Rectal smooth muscle tissue (tissue), 1 donor: ENCODE data around the gene ADARB2.

Source experiments
- H3K27ac ChIP-seq: one replicate; pipeline ENCODE4 v1.7.0; 2013; ENCODE audit warnings: low read depth, low read length, inconsistent platforms
- H3K27me3 ChIP-seq: one replicate; pipeline ENCODE4 v1.7.0; 2013; ENCODE audit warnings: low read length; ENCODE audit not compliant: control insufficient read depth, insufficient read depth
- H3K36me3 ChIP-seq: one replicate; pipeline ENCODE4 v1.7.0; 2013; ENCODE audit warnings: low read length; ENCODE audit not compliant: control insufficient read depth, insufficient read depth
- H3K4me1 ChIP-seq: one replicate; pipeline ENCODE4 v1.7.0; 2013; ENCODE audit warnings: low read length; ENCODE audit not compliant: control insufficient read depth, insufficient read depth
- H3K4me3 ChIP-seq: one replicate; pipeline ENCODE4 v1.7.0; 2013; ENCODE audit warnings: low read length
- H3K9ac ChIP-seq: one replicate; pipeline ENCODE4 v1.7.0; 2013; ENCODE audit warnings: low read length

The ADARB2 gene

GRCh38 chr10:1531883-1532597 is 205.3 kb downstream of the ADARB2 start:
- Histone ChIP-seq H3K27me3 (no peaks in the 10 kb centered on the region), H3K27ac (no peak overlapping the region), H3K4me3 (no peak overlapping the region), H3K4me1 (no peaks in the 10 kb centered on the region), H3K9ac (no peak overlapping the region), H3K36me3 (no peaks in the 10 kb centered on the region)

DNA sequence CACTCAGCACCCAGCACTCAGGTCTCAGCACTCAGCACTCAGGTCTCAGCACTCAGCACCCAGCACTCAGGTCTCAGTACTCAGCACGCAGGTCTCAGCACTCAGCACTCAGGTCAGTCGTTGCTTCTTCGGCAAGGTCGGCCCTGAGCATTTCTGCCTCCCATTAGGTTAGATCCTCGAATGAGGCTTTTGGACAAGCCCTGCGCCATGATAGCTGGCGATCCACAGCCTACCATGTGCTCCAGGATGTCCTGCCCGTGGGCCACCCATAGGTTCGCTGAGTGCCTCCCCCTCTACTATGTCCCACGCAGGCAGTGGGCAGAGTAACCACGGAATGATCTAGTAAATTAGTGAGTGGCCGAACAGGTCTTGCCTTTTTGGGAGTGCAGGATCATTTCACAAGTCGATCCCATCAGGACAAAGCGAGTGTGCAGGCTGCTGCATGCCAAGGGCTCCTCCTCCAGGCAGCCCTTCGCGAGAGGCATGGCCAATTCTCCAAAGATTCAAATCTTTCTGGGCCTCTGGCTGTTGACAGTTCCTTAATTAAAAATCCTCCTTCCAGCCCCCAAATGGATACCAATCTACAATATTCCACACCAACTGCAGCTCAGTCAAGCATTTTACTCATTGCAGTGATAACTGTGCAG is 206.3 kb downstream of the ADARB2 start:
- Histone ChIP-seq H3K4me1 (no peaks in the 10 kb centered on the region), H3K9ac (no peak overlapping the region), H3K36me3 (no peaks in the 10 kb centered on the region), H3K27me3 (no peaks in the 10 kb centered on the region), H3K4me3 (no peak overlapping the region), H3K27ac (no peak overlapping the region)

DNA sequence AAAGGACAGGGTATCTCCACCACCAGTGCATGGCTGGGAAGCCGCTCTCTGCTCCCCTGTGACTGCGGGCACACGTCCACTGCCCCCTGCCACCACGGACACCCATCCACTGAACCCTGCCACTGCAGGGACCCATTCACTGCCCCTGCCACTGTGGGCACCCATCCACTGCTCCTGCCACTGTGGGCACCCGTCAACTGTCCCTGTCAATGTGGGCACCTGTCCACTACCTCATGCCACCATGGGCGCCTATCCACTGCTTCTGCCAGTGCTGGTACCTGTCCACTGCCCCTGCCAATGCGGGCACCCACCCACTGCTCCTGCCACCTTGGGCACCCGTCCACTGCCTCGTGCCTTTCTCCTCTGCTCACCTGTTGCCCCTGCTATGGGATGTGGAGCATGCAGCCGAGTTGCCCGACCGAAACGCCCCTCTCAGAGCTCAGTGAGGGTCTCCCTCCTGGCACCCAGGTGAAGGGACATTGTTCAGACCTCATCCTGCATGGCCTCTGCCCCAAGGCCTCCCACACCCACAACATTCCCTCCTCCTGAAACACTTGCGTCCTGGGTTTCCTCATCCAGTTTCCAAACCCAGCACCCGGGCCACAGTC is 207.4 kb downstream of the ADARB2 start:
- no peak overlapping the region for H3K4me3 ChIP-seq
- no peaks in the 10 kb centered on the region for H3K4me1 ChIP-seq
- H3K27me3 ChIP-seq = no peaks in the 10 kb centered on the region
- H3K27ac ChIP-seq = no peak overlapping the region
- H3K36me3 ChIP-seq = no peaks in the 10 kb centered on the region
- no peak overlapping the region for H3K9ac ChIP-seq

- Histone ChIP-seq H3K36me3 (no peaks in the 10 kb centered on the region), H3K9ac (no peak overlapping the region), H3K4me1 (no peaks in the 10 kb centered on the region), H3K27ac (no peak overlapping the region), H3K27me3 (no peaks in the 10 kb centered on the region), H3K4me3 (no peak overlapping the region)
Measured at GRCh38 chr10:1527951-1528350, 209.4 kb downstream of the ADARB2 start.

DNA sequence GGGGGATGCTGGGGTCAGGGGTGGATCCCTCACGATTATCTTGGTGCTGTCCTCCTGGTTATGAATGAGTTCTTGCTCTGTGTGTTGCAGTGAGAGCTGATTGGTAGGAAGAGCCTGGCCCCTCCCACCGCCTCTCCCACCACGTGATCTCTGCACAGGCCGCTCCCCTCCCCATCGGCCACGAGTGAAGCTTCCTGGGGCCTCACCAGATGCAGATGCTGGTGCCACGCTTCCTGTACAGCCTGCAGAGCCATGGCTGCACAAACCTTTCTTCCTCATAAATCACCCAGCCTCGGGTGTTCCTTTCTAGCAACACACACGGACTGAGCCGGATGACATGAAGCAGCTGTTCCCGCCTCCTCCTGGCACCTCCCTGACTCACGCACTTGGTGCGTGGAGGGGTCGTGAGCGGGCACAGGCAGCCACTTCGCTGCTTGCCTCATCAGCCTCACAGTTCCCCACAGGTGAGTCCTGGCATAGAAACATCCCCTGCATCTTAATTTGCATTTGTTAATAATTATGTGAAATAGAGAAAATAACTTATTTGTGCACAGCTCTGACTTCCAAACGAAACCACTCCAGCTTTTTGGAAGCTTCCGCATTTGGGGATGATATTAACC is 210.8 kb downstream of the ADARB2 start:
- Histone ChIP-seq H3K27me3 (no peaks in the 10 kb centered on the region), H3K36me3 (no peaks in the 10 kb centered on the region), H3K4me3 (no peak overlapping the region), H3K27ac (no peak overlapping the region), H3K4me1 (no peaks in the 10 kb centered on the region), H3K9ac (no peak overlapping the region)

DNA sequence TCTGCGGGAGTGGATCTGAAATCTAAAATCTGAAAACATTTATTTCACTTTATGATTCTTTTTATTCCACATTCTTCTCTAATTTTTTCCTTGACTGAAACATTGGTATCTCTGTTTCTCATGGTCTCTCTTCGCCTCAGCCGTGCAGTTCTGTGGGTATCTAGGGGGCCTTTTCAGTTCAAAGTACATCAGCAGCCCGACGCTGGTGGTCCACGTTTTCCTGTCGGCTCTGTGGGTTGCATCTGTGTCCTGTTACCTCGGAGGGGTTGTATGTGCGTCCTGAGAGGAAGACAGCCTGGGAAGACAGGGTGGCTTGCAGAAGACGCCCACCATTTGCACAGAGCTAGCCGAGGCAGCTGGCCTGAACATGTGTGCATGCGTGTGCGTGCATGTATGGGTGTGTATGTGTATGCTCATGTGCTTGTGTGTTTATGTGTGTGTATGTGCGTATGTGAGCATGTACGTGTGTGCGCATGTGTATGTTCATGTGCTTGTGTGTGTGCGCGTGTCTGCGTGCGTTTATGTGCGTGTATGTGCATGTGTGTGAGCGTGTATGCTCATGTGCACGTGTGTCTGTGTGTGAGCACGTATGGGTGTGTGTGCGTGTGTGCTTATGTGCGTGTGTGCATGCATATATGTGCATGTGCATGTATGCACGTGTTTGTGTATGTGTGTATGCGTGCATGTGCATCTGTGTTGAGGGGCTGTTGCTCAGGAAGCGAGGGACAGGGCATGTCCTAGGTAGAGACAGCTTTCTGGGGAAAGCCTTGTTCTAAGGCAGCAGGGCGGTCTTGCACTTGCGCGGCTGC is 211.8 kb downstream of the ADARB2 start:
- Histone ChIP-seq H3K4me3 (no peak overlapping the region), H3K27ac (no peak overlapping the region), H3K4me1 (no peaks in the 10 kb centered on the region), H3K9ac (no peak overlapping the region), H3K36me3 (no peaks in the 10 kb centered on the region), H3K27me3 (no peaks in the 10 kb centered on the region)

DNA sequence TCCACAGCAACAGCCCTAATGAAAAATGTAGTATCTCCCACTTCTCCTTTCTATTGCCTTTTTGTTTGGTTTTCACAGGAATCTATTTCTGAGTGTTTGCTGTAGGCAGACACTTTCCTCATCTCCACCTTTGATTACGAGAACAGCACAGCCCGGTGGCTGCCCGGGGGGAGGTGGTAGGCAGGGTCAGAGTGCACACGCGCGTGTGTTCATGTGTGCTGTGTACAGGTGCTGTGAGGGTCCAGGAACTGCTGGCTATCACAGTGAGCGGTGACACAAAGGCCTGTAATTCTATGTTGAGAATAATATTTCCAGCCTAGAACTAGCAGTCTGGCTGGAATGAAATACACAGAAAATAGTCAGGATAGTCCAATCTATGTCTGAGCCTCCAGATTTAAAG is 212.8 kb downstream of the ADARB2 start:
- Histone ChIP-seq H3K4me1 (no peaks in the 10 kb centered on the region), H3K27me3 (no peaks in the 10 kb centered on the region), H3K27ac (no peak overlapping the region), H3K4me3 (no peak overlapping the region), H3K9ac (no peak overlapping the region), H3K36me3 (no peaks in the 10 kb centered on the region)

GRCh38 chr10:1523221-1523620 is 214.1 kb downstream of the ADARB2 start:
- no peaks in the 10 kb centered on the region for H3K36me3 ChIP-seq
- no peaks in the 10 kb centered on the region for H3K27me3 ChIP-seq
- H3K4me1 ChIP-seq = no peaks in the 10 kb centered on the region
- no peak overlapping the region for H3K4me3 ChIP-seq
- H3K27ac ChIP-seq = no peak overlapping the region
- H3K9ac ChIP-seq = no peak overlapping the region

GRCh38 chr10:1522237-1522636 is 215.1 kb downstream of the ADARB2 start:
- no peak overlapping the region for H3K27ac ChIP-seq
- H3K4me1 ChIP-seq = no peaks in the 10 kb centered on the region
- H3K27me3 ChIP-seq = no peaks in the 10 kb centered on the region
- no peak overlapping the region for H3K9ac ChIP-seq
- H3K4me3 ChIP-seq = no peak overlapping the region
- H3K36me3 ChIP-seq = no peaks in the 10 kb centered on the region

GRCh38 chr10:1521741-1522140 is 215.6 kb downstream of the ADARB2 start:
- Histone ChIP-seq H3K36me3 (no peaks in the 10 kb centered on the region), H3K4me3 (no peak overlapping the region), H3K9ac (no peak overlapping the region), H3K27ac (no peak overlapping the region), H3K27me3 (no peaks in the 10 kb centered on the region), H3K4me1 (no peaks in the 10 kb centered on the region)

DNA sequence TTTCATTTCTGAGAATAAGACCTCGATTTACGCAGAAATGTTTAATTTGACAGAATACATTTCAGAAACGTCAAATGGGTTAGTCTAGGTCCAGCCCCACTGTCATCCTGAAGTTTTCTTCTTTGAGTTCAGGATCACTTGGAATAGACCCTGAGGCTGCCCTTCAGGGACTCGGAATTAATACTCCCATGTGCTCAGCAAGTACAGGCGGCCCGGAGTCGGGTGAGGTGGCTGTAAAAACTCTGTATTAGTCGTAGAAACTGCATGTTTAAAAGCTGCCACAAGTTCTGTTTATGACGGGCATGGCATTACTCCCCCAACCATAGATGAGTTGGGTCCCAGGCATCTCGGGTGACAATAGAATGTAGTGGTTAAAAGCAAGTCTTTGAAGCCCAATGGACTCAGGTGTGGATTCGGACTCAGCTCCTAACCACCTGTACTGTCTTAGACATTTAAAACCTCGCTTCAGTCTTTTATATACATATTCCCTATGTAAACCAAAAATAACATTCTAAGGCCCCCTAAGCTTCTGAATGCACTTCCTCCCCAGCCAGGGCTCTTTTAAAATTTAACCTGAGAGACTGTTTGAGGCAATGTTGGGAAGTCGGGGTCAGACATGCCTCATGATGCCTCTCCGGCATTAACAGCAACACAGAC is 216.3 kb downstream of the ADARB2 start:
- Histone ChIP-seq H3K4me3 (no peak overlapping the region), H3K36me3 (no peaks in the 10 kb centered on the region), H3K9ac (no peak overlapping the region), H3K4me1 (no peaks in the 10 kb centered on the region), H3K27ac (no peak overlapping the region), H3K27me3 (no peaks in the 10 kb centered on the region)

- no peak overlapping the region for H3K4me3 ChIP-seq
- no peak overlapping the region for H3K9ac ChIP-seq
- H3K27me3 ChIP-seq = no peaks in the 10 kb centered on the region
- H3K4me1 ChIP-seq = no peaks in the 10 kb centered on the region
- no peaks in the 10 kb centered on the region for H3K36me3 ChIP-seq
- H3K27ac ChIP-seq = no peak overlapping the region
Measured at GRCh38 chr10:1519391-1519790, 217.9 kb downstream of the ADARB2 start.
